T1000 (cell line): ENCODE data around the gene PRM3.

ENCODE experiments used
- DNase-seq: peaks from one replicate; lab custom pipeline; 2025; ENCODE audit warnings: mixed read lengths; lab: John Stamatoyannopoulos, UW

The PRM3 gene

DNA sequence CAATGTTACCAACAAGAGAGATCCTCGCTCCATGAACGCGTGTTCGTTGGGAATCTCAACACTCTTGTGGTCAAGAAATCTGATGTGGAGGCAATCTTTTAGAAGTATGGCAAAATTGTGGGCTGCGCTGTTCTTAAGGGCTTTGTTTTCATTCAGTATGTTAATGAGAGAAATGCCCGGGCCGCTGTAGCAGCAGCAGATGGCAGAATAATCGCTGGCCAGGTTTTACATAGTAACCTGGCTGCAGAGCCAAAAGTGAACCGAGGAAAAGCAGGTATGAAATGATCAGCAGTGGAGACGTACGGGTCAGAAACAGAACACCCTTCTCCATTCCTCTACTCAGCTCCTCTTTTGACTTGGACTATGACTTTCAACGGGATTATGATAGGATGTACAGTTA, 30.8 kb downstream of the PRM3 start:
- no peak for DNase-seq

DNA sequence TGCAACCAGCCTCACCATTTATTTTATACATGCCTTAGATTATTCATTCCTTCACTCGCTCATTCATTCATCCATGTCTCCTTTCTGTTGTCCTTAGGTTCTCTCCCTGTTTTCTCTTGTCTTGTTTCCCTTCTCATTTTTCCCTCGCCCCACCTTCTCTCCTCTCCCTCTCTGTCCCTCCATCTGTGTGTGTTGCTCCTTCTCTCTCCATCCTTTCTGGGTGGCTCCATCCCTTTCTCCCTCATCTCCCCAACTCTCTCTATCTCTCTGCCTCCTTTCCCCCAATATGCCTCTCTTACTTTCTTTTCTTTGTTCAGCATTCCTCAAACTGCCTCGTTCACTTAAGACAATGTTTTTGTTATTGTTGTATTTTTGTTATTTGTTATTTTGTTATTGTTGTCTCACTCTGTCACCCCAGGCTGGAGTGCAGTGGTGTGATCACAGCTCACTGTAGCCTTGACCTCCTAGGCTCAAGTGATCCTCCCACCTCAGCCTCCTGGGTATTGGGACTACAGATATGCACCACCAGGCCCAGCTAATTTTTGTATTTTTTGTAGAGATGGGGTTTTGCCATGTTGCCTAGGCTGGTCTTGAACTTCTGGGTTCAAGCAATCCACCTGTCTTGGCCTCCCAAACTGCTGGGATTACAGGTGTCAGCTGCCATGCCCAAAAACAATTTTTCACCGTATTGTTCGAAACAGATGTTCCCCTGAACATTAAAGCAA, 31.8 kb downstream of the PRM3 start:
- DNase-seq: no peak

DNA sequence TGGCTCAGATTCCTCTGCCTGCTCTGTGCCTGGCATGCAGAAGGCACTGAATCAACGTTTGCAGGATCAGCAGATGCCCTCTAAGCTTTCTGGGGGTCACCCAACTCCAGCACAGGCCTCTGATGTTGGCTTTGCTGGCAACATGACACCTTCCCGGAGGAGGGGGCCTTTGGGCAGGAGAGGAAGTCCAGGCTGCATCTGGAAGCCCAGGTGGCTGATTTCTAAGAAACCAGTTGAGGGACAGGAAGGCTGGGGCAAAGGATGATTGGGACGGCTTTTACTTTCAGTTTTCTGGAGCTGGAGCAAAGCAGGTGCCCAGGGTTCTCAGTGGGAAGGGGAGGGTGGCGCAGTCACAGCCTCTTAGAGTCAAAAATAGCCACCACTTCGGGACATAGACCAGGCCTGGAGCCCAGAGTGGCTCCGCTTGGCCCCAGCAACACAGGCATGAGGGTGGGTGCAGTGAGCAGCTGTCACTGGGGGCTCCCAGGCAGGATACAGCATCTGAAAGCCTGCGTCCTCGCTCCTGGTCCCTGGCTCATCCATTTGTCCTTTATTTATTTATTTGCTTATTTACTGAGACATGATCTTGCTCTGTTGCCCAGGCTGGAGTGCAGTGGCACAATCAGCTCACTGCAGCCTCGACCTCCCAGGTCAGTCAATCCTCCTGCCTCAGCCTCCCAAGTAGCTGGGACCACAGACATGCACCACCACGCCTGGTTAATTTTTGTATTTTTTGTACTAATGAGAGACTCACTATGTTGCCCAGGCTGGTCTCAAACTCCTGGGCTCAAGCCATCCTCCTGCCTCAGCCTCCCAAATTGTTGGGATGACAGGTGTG, 32.6 kb downstream of the PRM3 start:
- DNase-seq: no peak

DNA sequence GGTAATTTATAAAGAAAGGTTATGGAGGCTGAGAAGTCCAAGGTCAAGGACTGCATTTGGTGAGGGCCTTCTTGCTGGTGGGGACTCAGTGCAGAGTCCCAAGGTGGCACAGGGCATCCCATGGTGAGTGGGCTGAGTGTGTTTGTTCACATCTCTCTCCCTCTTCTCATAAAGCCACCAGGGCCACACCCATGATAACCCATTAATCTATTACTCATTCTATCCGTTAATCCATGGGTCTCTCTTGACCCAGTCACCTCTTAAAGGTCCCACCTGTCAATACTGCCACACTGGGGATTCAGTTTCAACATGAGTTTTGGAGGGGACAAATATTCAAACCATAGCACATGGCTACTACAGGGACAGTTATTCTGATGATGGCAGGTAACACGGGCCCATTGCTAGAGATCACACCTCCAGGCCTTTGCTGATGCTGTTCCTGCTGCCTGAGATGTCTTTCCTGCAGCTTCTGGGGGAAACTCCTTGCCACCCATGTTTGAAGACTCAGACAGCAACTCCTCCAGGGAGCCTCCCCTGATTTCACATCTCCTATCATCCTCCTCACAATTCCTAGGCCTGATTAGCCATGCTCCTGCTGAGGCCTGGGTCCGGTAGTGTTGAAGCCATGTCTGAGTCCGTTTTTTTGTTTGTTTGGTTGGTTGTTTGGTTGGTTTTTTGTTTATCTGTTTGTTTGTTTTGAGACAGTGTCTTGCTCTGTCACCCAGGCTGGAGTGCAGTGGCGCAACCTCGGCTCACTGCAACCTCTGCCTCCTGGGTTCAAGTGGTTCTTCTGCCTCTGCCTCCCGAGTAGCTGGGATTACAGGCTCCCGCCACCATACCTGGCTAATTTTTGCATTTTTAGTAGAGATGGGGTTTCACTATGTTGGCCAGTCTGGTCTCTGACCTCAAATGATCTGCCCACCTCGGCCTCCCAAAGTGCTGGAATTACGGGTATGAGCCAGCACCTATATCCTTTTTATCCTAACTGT, 33.5 kb downstream of the PRM3 start:
- DNase-seq: no peak

DNA sequence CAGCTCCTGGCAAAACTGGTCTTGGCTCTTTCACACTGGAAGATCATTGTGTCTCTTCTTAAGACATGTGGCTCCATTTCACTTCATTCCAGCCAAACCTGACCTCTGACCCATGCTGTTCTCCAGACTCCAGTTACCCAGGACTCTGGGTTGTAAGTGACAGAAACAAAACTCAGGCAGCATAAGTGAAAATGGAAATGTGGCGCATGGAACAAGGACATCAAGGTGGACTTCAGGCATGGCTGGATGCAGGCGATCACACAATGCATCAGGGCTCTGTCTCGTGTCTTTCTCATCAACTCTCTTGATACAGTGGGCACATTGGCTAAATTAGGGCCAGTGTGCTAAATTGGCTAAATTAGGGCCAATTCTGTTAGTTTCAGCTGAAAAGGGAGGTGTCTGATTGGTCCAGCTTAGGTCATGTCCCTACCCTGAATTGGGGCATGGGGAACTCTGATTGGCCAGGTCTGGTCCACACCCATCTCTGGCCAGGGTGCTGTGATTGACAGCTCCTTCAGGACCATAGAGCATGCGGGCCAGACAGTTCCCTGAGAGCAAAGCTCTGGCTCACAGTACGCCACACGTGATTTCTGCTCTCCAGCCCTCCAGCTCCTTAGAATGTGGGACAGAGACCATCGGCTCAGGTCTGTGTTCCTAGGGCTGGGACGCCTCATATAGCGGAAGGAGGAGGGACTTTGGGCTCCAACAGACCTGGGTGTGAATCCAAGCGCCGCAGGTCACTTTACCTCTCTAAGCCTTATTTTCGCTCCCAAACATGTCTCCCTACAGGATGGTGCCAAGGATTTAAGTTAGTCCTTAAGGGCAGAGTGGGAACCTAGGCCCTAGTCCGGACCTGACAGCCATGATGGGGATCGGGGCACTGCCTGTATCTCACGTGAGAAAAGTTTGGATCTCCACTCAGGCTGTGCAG, 34.9 kb downstream of the PRM3 start:
- no peak for DNase-seq

DNA sequence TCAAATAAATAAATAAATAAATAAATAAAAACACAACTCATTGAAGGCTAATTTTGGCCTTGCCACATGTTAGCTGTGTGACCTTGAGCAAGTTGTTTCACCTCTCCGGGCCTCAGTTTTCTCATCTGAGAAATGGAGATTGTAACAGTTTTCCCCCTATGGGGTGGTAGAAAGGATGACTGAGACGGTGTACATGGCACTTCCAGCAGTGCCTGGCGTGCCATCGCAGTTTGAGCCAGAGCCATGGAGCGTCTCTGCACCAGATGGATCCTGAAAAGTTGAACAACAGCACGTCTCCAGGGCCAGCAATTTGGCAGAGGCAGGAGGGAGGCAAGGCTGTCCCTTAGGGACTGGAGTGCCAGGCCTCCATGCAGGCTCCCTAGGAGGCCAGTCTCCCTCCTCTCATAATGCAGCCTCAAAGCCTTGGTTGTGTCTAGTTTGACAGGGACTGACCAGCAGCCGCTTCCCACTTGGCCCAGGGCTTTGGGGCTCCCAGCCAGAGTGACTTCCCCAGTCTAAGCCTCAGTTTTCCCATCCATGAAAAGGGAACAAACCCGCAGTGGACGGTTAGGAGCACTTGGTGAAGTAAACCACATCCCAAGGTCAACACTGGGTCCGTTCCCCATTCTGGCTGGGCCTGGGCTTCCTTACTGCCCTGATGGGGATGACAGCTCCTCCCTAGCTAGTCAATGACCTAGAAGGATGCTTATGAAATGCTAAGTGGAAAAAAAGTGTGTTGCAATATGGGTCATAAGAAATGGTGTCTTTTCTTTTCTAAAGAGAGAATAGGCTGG, 36.8 kb downstream of the PRM3 start:
- DNase-seq: no peak

DNA sequence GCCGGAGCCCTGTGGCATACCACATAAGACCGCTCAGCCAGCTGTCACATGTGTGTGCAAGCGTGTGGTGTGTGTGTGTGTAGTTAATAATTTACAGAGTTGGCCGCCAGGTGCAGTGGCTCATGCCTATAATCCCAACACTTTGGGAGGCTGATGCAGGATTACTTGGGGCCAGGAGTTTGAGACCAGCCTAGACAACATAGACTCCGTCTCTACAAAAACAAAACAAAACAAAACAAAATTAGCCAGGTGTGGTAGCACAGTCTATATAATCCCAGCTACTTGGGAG, 37.8 kb downstream of the PRM3 start:
- DNase-seq: no peak

DNA sequence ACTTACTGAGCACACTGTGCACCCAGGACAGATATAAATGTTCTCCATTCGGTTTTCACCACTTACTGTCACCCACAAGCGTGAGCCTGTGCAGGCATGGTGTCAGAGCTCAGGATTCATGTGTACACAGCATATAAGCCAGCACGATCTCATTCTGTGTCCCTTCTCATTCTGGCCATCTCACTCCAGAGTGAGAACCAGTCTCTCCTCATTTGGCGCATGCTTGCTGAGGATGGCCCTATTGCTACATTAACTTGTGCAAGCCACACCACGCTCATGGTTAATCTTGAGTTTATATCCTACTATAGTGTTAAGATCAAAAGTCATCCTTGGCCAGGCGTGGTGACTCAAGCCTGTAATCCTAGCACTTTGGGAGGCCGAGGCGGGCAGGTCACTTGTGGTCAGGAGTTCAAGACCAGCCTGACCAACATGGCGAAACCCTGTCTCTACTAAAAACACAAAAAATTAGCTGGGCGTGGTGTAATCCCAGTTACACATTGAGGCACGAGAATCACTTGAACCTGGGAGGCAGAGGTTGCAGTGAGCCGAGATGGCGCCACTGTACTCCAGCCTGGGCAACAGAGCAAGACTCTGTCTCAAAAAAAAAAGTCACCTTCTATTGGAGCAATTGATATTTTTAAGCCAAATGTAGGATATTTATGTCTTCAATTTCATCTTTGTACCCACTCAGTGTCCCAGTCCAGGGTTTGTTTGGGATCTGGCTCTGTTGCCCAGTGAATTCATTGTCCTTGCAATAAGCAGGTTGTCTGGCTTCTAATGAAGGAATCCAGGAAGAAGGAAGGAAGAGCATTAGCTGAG, 38.3 kb downstream of the PRM3 start:
- no peak for DNase-seq

DNA sequence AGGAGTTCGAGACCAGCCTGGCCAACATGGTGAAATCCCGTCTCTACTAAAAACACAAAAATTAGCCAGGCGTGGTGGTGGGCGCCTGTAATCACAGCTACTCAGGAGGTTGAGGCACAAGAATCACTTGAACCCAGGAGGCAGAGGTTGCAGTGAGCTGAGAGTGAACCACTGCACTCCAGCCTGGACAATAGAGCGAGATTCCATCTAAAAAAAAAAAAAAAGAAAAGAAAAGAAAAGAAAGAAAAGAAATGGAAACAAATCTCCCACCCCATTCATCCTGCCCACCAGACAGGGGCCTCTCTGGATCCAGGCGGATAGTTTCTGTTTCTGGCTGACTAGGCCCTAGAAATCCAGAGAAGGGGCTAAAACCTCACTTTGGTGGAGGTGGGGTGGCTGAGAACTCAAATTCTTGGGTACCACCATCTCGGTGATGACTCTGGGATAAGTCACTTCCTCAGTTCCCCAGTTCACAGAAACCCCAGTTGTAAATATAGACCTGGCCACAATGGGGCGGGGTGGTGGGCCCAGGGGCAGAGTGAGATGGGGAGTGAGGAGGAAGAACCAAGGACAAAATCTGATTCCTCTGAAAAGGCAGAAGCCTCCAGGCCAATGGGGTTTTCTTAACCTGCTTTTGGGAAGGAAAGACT, 39.6 kb downstream of the PRM3 start:
- no peak for DNase-seq

DNA sequence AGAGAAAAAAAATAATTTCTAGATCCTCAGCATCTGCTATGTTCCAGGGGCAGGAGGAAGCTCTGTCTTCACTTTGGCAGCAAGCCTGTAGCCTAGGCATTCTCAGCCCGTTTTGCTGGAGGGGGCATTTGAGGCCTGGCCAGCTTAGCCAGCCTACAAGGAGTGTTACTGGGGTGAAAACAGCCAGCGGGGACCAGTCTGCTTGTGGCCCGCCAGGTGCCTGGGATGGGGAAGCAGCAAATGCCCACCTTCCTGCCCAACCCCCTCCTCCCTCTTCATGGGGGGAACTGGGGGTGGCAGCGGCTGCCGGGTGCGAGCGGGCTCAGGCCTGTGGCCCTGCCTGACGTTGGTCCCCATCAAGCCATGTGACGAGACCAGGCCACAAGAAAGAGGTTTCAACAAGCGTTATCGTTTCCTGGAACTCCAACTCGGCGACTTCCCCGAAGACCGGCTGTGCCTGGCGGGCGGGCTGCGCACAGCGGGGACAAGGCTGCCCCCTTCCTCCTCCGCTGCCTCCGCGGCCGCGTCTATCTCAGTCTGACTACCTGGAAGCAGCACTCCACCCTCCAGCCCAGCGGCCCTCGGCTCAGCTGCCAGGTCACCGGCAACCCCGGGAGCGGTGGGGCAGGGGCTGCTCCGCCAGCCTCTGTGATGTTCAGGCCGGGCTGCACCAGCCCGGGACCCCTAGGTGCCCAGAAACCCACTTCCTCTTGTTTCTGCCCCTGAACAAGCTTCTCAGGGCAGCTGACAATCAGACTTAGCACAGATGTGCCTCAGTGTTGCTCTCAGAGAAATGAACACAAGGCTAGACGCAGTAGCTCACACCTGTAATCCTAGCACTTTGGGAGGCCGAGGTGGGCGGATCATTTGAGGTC, 40.3 kb downstream of the PRM3 start:
- DNase-seq: no peak

DNA sequence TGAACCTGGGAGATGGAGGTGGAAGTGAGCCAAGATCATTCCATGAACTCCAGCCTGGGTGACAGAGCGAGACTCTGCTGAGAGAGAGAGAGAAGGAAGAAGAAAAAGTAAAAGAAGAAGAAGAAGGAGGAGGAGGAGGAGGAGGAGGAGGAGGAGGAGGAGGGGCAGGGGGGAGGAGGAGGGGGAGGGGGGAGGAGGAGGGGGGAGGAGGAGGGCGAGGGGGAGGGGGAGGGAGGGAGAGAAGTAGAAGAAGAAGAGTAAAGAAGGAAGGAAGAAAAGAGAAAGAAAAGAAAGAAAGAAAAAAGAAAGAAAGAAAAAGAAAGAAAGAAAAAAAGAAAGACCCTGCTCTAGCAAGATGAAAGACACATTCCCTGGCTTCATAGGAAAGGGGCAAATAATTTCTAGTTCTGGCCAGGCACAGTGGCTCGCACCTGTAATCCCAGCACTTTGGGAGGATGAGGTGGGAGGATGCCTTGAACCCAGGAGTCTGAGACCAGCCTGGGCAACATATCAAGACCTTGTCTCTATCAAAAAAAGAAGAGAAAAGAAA, 41.1 kb downstream of the PRM3 start:
- DNase-seq: no peak

DNA sequence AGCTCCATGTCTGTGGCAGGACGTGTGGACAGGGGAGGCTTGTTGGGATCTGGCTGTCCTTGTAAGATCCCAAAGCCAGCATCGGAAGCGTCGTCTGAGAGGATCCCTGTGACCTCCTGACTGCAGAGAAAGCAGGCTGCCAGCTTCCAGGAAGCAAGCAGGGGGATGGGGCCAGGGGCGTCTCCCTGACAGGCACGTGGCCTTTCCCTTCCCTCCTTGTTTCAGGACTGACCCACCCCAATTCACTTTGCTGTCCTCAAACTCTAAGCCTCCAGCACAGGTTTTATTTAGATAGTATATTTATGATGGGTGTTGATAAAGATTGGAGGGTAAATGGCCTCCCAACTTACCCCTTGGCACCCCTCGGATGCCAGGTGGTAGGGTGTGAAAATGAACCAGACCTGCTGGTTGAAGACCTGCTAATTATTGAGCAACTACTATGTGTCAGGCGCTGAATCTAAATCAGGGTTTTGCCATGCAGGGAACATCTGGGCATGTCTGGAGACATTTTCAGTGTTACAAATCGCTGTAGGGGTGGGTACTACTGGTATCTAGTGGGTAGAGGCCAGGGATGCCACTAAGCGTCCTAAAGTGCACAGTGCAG, 42.0 kb downstream of the PRM3 start:
- no peak for DNase-seq

DNA sequence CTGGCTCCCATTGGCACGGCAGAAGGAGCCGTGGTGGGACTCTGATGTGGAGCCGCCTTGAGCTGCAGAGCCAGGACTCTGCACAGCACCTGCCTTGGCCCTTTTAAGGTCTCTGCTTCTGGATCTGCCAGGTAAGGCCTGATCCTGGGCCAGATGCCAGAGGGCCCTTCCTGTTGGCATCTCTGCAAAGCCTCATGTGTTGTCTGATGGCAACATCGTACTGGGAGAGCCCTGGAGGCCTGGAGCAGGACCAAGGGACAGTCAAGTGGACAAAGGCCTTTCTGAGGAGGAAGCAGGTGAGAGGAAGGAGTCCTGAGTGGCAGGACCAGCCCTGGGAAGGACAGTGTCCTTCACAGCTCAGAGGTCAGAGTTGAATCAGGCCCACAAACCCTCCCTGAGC, 43.5 kb downstream of the PRM3 start:
- DNase-seq: no peak

DNA sequence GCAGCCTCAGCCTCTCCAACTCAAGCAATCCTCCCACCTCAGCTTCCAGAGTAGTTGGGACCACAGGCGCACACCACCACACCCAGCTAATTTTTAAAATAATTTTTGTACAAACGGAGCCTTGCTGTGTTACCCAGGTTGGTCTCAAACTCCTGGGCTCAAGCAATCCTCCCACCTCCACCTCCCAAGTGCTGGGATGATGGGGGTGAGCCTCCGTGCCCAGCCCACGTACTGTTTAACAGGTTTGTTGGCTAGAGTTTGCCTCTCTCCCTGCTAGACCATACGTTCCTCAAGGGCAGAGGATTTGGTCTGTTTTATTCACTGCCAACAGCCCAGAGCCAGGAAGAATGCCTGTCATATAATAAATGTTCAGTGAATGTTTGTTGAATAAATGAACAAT, 44.0 kb downstream of the PRM3 start:
- DNase-seq: no peak

DNA sequence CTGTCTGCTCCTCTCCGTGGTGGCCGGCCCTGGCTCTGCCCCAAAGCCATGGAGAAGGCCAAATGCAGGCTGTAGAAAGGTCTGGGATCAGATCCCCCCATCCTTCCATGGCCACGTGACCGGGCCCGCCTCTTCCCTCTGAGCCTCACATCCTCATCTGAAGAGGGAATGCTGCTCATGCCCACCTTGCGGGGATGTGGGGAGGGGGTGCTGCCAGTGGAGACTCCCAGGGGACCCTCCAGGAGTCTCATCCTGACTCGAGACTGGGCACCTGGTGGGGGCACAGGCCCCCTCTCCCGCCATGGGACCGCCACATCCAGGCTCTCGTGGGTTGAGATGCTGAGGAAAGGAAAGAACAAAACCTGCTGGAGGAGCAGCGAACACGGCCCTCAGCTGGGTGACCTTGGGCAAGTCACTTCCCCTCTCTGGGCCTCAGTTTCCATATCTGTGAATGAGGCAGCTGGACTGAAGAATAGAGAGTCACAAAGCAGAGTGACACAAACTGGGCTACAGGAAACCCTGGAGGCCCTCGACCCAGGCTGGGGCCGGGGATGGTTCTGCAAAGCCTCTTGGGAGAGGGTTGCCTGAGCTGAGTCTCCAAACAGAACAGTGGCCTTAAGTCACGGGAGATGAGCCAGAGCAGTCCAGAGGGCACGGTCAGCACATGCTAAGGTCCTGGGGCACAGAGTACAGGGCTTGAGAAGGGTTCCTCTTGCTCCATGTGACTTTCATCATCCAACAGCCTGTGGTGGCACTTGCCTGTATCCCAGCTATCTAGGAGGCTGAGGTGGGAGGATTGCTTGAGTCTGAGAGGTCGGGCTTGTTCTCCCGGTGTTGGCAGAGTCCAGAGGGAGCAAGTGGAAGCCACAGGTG, 47.5 kb downstream of the PRM3 start:
- DNase-seq: no peak

DNA sequence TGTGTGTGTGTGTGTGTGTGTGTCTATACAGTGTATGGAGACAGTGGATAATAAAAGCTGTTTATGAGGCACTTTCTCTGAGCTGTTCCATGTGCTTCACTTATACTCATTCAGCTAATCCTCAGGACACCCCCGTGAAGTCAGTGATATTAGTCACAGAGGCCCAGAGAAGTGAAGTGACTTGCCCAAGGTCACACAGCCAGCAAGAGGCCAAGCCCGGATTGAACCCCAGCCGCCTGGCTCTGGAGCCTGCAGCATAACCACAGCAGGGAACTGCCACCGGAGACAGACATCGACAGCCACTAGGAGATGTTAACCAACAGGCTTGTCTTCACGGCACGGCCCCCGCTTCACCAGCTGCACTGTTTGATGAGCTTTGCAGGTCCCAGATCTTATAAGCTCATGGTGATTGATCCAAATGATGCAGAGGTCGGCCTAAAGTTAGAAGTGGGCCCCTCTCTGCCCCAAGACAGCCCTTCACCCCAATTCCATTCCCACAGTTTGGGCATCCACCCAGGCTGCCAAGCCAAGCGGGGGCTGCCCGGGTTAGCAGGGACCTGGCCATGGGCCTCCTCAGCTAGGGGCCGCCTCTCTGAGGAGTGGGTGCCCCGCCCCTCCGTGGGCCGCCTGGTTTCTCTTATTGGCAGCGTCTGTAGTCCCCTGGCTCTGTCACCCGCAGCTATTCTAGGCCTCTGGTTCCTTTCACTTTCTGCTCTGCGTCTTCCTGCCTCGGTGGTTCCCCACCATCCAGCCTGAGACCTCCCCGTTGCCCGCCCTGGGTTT, 48.3 kb downstream of the PRM3 start:
- no peak for DNase-seq
